HG02588 (cell line): Measurements from ENCODE around the gene GSTP1.
"Not testable (repeated sequence)": the region's sequence is repeated elsewhere in the genome, so short reads cannot be mapped to it uniquely, and the experiment has no call there.

Experiments used
- ATAC-seq: cut with Tn5 transposase; IDR thresholded peaks from one replicate; pipeline ENCODE4 v1.9.1; 2021; ENCODE audit warnings: mild to moderate bottlenecking, moderate library complexity; ENCODE audit not compliant: unreplicated experiment

GSTP1 gene

DNA sequence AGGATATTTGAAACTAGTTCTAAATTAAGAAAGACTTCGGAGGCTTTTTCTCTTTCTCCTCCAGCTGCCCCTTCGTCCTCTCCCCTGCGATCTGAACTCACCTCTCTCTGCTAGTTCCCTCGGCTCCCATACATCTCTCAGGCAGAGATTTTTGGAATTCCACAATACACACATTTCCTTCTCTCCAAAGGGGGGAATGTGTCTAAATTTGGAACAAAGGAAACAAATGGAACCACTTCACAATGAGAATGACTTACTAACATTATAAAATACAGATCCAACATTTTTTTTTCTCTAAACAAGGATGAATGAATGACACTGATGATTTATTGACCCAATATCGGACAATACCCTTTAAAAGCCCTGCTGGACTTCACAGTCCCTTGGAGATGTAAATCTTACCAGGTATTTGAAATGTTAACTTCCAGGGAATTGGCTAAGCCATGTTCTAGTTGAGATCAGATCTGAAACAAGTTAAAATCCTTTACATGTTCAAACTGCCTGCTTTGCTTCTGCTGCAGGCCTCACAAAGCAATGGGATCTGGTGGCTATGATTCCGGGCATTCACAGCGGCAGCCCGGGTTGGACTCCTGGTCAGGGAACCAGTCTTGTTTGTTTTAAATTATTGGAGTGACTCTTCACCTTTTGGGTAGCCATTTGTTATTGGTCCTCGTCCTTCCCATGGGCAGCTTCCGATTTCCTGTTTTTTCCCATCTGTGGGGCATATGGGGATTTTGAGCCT, 20.5 kb upstream of the GSTP1 start:
- ATAC-seq = no peak

DNA sequence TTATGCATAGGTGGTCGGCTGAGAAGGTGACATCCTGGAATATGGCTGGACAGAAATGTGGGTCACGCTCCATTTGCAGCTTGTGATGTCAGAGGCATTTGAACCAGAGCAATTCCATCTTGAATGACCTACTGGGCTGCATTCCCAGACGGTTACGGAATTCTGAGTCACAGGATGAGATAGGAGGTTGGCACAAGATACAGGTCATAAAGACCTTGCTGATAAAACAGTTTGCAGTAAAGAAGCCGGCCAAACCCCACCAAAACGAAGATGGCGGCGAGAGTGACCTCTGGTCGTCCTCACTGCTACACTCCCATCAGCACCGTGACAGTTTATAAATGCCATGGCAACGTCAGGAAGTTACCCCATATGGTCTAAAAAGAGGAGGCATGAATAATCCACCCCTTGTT, 19.9 kb upstream of the GSTP1 start:
- ATAC-seq = not testable (repeated sequence)

DNA sequence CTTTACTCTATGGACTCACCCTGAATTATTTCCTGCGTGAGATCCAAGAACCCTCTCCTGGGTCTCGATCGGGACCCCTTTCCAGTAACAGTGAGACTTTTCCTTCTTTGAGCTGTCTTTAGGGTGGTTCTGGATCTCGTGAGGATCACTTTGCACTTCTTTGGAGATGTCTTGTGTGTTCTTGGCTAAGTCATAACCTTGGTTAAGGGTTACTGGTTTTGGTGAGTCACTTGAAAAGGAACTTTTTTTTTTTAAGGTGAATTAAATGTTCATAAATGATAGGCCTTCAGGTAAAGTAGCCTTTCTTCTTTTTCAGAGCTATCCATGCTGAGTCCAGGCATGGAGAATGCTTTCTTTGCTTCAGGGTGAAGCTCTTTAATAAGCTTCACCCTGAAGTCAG, 19.4 kb upstream of the GSTP1 start:
- ATAC-seq = no peak

DNA sequence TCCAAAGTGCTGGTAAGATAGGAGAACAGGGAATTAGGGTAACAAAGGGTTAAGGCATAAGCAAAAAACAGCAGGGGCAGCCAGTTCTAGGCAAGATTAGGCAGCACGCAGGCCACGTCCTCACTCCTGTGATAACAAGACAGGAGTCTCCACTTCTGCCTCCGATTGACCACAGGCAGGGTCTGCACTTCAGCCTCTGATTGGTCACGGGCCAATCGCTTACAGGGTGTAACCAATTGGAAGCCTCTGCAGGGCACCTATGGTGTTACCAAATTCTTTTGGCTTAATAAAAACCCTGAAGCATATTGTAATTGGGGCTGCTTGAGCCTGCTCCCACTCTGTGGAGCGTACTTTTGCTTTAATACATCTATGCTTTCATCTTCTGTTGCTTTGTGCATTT, 12.2 kb upstream of the GSTP1 start:
- ATAC-seq = no peak

DNA sequence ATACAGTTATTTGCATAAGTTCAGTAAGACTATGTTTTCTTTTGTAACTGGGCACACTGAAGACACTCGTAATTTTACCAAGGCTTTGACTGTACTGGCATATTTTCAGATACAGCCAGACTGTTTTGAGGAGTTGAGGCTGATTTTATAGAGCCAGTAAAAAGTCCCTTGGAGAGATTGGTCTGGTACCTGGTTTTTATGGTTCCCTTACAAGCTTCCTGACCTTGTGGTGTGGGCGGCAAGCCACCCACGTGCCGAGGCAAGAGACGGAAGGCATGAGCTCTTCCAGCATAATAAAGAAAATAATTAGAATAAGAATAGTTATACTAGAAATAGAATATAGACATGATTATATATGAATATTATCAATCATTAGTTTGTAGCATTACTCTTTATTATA, 11.3 kb upstream of the GSTP1 start:
- no peak for ATAC-seq

DNA sequence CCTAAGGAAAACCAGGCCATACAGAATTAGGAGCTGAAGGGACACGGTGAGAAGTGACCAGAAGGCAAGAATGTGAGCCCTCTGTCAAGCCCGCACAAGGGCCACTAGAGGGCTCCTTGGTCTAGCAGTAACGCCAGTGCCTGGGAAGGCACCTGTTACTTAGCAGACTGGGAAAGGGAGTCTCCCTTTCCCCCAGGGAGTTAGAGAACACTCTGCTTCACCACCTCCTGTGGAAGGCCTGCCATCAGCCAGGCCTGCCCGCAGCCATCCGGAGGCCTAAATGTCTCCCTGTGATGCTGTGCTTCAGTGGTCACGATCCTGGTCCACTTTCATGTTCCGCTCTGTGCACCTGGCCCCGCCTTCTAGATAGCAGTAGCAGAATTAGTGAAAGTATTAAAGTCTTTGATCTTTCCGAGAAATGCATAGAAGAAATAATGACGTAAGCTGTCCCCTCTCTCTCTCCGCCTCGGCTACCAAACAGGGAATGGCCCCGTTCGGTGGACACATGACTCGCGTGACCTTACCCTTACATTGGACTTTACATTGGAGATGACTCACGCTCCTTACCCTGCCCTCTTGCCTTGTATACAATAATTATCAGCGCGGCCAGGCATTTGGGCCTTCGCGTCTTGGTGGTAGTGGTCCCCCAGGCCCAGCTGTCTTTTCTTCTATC, 10.7 kb upstream of the GSTP1 start:
- no peak for ATAC-seq

DNA sequence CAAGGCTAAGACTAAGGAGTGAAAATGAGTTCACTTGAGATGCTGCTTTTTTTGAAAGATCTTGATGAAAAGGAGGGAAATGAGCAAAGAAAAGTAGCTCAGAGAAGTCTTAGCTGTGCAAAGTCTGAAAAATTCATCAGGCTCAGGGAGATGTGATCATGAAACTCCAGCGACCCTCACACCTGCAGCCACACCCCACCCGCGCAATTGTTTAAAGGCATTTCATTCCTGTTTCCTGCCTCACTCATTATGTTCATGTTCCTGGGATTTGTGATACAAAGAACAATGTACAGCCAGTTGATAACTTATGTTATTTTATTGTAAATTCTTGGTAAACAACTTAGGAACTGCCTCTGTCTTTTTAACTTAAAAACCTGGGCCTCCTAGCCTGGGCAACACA, 8.7 kb upstream of the GSTP1 start:
- ATAC-seq = no peak

DNA sequence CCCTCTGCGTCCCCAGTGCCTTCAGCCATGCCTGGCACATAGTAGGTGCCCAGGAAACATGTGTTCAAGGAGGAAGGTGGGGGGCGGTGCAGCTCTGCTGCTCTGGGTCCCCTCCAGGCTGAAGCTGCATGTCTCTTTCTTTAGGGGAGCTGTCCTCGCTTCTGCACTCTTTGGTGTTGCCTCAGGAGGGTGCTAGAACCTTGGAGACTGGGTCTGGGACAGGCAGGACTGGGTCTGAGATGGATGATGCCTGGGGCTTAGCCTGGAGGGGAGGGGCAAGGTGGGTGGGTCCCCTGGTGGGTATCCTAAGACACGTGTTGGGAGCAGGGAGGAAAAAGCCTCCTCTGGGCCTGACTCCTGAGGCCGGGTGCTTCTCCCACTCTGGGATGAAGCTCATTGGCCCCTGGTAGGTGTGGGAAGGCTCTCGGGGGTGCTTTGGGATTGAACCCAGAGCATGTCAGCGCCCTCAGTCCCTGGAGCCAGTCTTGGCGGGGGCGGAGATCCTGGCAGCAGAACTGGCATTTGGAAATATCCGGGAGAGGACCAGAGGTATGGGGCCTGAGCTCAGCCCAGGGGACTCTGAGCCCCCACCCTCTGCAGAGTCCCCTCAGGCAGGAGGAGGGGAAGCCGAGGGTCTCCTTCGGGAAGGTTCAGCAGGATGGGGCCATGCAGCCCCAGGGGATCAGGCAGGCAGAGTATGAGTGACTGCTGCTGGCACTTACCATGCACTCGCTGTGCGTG, 6.7 kb upstream of the GSTP1 start:
- ATAC-seq = no peak

DNA sequence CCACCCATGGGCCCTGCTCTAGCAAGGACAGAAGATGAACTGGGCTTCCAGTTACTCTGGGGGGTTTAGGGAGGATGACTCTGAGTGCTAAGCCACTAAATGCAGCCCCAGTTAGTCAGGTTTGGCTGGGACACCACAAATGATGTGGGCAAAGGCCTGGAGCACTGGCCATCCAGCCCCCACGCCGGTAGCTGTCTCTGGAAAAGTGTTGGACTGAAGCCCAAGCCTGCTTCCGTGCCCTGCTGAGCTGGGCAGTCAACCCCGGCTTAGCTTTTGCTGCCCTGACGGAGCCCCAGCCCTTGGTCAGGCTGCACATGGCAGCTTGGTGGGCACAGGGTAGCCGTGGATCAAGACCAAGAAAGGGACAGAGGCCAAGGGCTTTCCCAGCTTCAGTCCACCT, 5.7 kb upstream of the GSTP1 start:
- ATAC-seq = no peak

DNA sequence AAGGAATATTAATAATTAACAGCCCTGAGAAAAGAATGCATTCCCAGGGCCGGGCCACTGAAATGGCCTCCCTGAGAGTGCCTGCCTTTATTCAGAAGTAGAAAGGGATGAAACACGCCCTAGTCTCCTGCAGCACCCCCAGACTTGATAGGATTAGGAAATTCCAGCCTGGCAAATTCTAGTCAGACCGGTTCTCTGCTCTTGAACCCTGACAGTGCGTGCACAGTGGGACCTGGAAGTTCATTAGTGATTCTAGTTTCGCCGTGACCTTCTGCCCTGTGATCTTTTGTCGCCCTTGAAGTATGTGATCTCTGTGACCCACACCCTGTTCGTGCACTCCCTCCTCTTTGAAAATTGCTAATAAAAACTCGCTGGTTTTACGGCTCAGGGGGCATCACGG, 2.1 kb upstream of the GSTP1 start:
- ATAC-seq = no peak

DNA sequence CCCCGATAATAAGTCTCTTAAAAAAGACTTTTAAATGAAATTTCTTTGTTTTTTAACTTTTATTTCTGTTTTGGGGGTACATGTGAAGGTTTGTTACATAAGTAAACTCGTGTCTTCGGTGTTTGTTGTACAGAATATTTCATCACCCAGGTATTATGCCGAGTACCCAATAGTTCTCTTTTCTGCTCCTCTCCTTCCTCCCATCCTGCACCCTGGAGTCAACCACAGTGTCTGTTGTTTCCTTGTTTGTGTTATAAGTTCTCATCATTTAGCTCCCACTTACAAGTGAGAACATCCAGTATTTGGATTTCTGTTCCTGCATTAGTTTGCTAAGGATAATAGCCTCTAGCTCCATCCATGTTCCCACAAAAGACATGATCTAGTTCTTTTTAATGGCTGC, 1.6 kb upstream of the GSTP1 start:
- no peak for ATAC-seq

DNA sequence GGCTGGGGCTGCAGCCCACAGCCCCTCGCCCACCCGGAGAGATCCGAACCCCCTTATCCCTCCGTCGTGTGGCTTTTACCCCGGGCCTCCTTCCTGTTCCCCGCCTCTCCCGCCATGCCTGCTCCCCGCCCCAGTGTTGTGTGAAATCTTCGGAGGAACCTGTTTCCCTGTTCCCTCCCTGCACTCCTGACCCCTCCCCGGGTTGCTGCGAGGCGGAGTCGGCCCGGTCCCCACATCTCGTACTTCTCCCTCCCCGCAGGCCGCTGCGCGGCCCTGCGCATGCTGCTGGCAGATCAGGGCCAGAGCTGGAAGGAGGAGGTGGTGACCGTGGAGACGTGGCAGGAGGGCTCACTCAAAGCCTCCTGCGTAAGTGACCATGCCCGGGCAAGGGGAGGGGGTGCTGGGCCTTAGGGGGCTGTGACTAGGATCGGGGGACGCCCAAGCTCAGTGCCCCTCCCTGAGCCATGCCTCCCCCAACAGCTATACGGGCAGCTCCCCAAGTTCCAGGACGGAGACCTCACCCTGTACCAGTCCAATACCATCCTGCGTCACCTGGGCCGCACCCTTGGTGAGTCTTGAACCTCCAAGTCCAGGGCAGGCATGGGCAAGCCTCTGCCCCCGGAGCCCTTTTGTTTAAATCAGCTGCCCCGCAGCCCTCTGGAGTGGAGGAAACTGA, 731 bp downstream of the GSTP1 start:
- ATAC-seq = no peak

DNA sequence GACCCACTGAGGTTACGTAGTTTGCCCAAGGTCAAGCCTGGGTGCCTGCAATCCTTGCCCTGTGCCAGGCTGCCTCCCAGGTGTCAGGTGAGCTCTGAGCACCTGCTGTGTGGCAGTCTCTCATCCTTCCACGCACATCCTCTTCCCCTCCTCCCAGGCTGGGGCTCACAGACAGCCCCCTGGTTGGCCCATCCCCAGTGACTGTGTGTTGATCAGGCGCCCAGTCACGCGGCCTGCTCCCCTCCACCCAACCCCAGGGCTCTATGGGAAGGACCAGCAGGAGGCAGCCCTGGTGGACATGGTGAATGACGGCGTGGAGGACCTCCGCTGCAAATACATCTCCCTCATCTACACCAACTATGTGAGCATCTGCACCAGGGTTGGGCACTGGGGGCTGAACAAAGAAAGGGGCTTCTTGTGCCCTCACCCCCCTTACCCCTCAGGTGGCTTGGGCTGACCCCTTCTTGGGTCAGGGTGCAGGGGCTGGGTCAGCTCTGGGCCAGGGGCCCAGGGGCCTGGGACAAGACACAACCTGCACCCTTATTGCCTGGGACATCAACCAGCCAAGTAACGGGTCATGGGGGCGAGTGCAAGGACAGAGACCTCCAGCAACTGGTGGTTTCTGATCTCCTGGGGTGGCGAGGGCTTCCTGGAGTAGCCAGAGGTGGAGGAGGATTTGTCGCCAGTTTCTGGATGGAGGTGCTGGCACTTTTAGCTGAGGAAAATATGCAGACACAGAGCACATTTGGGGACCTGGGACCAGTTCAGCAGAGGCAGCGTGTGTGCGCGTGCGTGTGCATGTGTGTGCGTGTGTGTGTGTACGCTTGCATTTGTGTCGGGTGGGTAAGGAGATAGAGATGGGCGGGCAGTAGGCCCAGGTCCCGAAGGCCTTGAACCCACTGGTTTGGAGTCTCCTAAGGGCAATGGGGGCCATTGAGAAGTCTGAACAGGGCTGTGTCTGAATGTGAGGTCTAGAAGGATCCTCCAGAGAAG, 1.6 kb downstream of the GSTP1 start:
- no peak for ATAC-seq

DNA sequence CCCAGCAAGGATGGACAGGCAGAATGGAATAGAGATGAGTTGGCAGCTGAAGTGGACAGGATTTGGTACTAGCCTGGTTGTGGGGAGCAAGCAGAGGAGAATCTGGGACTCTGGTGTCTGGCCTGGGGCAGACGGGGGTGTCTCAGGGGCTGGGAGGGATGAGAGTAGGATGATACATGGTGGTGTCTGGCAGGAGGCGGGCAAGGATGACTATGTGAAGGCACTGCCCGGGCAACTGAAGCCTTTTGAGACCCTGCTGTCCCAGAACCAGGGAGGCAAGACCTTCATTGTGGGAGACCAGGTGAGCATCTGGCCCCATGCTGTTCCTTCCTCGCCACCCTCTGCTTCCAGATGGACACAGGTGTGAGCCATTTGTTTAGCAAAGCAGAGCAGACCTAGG, 2.3 kb downstream of the GSTP1 start:
- no peak for ATAC-seq

DNA sequence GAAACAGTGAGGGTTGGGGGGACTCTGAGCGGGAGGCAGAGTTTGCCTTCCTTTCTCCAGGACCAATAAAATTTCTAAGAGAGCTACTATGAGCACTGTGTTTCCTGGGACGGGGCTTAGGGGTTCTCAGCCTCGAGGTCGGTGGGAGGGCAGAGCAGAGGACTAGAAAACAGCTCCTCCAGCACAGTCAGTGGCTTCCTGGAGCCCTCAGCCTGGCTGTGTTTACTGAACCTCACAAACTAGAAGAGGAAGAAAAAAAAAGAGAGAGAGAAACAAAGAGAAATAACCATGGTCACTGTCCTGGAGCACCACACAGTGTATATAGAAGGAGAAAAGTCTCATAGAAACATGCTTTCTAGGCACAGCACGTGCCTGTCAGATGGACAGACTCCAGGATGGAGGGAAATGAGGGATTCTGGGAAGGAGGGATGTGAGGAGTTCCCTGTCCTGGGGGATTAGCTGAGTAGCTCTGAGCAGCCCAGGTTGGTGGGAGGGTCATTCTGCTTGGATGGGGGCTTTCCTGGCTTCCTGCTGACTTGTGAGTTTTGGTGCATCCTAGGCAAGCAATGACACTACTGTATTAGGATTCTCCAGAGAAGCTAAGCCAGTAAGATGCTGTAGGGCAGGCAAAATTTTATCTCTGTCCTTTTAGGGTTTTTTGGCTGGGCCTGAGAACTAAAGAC, 3.1 kb downstream of the GSTP1 start:
- ATAC-seq = no peak

DNA sequence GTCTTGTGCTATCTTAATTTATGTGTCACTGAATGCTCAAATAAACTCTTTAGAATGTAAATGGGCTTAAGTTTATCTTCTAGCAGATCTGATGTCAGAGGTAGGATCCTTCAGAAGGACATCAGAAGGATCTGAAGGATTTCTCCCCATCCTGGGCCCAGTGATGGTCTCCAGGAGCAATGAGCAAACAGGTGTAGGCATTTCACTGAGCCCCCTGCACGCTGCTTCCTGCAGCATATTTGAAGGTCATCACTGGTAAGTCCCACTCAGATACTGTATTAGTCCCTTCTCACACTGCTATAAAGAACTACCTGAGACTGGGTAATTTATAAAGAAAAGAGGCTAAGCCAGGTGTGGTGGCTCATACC, 4.5 kb downstream of the GSTP1 start:
- ATAC-seq = no peak

DNA sequence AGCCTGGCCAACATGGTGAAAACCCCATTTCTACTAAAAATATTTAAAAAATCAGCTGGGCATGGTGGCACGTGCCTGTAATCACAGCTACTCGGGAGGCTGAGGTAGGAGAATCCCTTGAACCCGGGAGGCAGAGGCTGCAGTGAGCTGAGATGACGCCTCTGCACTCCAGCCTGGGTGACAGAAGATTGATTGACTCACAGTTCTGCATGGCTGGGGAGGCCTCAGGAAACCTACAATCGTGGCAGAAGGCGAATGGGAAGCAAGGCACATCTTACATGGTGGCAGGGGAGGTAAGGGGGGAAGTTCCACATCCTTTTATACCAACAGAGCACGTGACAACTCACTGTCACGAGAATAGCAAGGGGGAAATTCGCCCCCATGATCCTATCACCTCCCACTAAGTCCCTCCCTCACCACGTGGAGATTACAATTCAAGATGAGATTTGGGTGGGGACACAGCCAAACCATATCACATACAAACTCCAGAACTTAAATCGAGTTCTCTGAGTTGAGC, 5.3 kb downstream of the GSTP1 start:
- ATAC-seq = not testable (repeated sequence)

DNA sequence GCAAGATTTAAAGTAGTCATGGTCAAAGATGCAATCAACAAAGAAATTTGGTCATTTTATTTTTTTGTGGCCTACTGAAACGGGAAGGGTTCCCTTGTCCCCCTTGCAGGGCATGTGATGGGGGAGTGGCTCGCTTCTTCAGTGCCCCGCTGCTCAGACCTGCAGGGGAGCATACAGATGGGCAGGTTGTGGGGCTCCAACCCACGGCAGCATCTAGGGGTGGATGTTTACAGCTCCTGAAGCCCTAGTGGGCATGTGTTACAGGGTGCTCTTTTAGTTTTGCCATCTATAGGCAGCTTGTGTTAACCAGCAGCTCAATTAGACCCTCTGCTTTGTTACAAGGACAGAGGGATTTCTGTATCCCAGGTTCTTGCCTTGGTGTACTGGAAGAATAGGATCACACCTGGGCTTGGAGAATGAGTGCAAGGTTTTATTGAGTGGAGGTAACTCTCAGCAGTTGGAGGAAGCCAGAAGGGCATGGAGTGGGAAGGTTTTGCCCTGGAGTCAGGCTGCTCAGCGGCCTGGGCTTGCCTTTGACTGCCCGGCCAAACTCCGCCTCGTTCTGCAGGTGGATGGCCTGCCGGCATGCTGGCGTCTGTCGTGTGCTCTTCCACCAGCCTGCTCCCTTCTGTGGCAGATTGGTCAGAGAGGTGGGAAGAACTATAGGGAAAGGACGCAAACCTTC, 9.4 kb downstream of the GSTP1 start:
- no peak for ATAC-seq

DNA sequence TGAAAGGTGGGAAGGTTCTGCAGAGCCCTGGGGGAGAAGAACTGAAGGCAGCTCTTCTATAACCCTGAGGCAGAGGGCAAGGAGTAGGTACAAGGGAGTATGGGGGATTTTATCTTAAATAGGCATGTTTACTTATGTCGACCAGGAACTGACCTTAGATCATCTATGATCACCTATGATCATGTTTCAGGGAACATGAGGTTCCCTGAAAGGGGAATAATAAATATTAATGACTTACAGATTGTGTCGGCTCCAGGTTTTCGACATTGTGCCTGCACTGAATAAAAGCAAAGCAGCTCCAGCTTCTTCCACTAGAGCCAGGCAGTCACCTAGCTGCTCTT, 9.9 kb downstream of the GSTP1 start:
- ATAC-seq = no peak
